HG02642 (cell line): Measurements from ENCODE around the gene IFNA1.
A peak's percentile ranks its signal among the peaks of the same experiment; 100 is the strongest.
"Not testable (repeated sequence)": the region's sequence is repeated elsewhere in the genome, so short reads cannot be mapped to it uniquely, and the experiment has no call there.

ENCODE experiments used
- ATAC-seq: cut with Tn5 transposase; IDR thresholded peaks from one replicate; pipeline ENCODE4 v1.9.1; 2021; ENCODE audit warnings: mild to moderate bottlenecking; ENCODE audit not compliant: unreplicated experiment, poor library complexity

The IFNA1 gene

GRCh38 chr9:21443849-21444625, 3.8 kb downstream of the IFNA1 start:
- ATAC-seq, result peak; percentile 81

- not testable (repeated sequence) for ATAC-seq
These were observed 9.1 kb downstream of the IFNA1 start for GRCh38 chr9:21449312-21449711.

- no peak for ATAC-seq
These were observed 10.6 kb downstream of the IFNA1 start for GRCh38 chr9:21450733-21451394.

GRCh38 chr9:21452681-21453080, 12.4 kb downstream of the IFNA1 start:
- no peak for ATAC-seq

GRCh38 chr9:21454149-21454548, 13.9 kb downstream of the IFNA1 start:
- no peak for ATAC-seq

- peak; percentile 85 for ATAC-seq
These were observed 15.1 kb downstream of the IFNA1 start for GRCh38 chr9:21455320-21455719.

GRCh38 chr9:21461377-21461776, 21.1 kb downstream of the IFNA1 start:
- no peak for ATAC-seq

GRCh38 chr9:21465138-21465537, 24.9 kb downstream of the IFNA1 start:
- no peak for ATAC-seq

GRCh38 chr9:21465859-21466518, 25.8 kb downstream of the IFNA1 start:
- peak; percentile 56 for ATAC-seq

- ATAC-seq, result no peak
These were observed 29.9 kb downstream of the IFNA1 start for GRCh38 chr9:21470126-21470525.

GRCh38 chr9:21473236-21473635, 33.0 kb downstream of the IFNA1 start:
- no peak for ATAC-seq

GRCh38 chr9:21477466-21477865, 37.2 kb downstream of the IFNA1 start:
- ATAC-seq, result no peak

GRCh38 chr9:21479152-21479702, 39.0 kb downstream of the IFNA1 start:
- ATAC-seq, result no peak

GRCh38 chr9:21481470-21482056, 41.3 kb downstream of the IFNA1 start:
- no peak for ATAC-seq

- no peak for ATAC-seq
These were observed 42.0 kb downstream of the IFNA1 start, which contains the start of gene IFNE for GRCh38 chr9:21482213-21482612. IFNE (minus strand) TSS chr9:21482313; CDS start chr9:21481694, 619 bp downstream.
